ENCODE results near the gene CBY1.
"Not testable (repeated sequence)": the region's sequence is repeated elsewhere in the genome, so short reads cannot be mapped to it uniquely, and the experiment has no call there.

The CBY1 gene

GRCh38 chr22:38656256-38657044 lies at the start of gene CBY1, which contains the start of gene FAM227A:
TSS of gene CBY1 (plus strand) at chr22:38656638. CDS start at chr22:38668055, 11,417 bp downstream.
TSS of gene FAM227A (minus strand) at chr22:38656392. CDS start at chr22:38650168, 6,224 bp downstream.
- DNase-seq (ENCODE audit: low spot score), result peak; percentile 88

GRCh38 chr22:38607680-38608079 lies 48.8 kb upstream of the CBY1 start:
- DNase-seq (ENCODE audit: low spot score), result no peak

GRCh38 chr22:38608992-38609750 lies 47.3 kb upstream of the CBY1 start:
- no peak for DNase-seq (ENCODE audit: low spot score)

- no peak for DNase-seq (ENCODE audit: low spot score)
Observed at GRCh38 chr22:38610234-38610633, 46.2 kb upstream of the CBY1 start.

- DNase-seq (ENCODE audit: low spot score), result no peak
Observed at GRCh38 chr22:38611559-38611958, 44.9 kb upstream of the CBY1 start.

- no peak for DNase-seq (ENCODE audit: low spot score)
Observed at GRCh38 chr22:38612217-38613006, 44.0 kb upstream of the CBY1 start.

- no peak for DNase-seq (ENCODE audit: low spot score)
Observed at GRCh38 chr22:38613588-38613987, 42.9 kb upstream of the CBY1 start.

GRCh38 chr22:38614332-38615063 lies 41.9 kb upstream of the CBY1 start:
- no peak for DNase-seq (ENCODE audit: low spot score)

- DNase-seq (ENCODE audit: low spot score), result not testable (repeated sequence)
Observed at GRCh38 chr22:38615064-38615405, 41.4 kb upstream of the CBY1 start.

GRCh38 chr22:38618258-38618657 lies 38.2 kb upstream of the CBY1 start:
- DNase-seq (ENCODE audit: low spot score), result no peak

- DNase-seq (ENCODE audit: low spot score), result no peak
Observed at GRCh38 chr22:38618682-38619081, 37.8 kb upstream of the CBY1 start.

GRCh38 chr22:38623351-38623750 lies 33.1 kb upstream of the CBY1 start:
- no peak for DNase-seq (ENCODE audit: low spot score)

- DNase-seq (ENCODE audit: low spot score), result no peak
Observed at GRCh38 chr22:38628444-38628843, 28.0 kb upstream of the CBY1 start.

GRCh38 chr22:38629108-38629507 lies 27.3 kb upstream of the CBY1 start:
- DNase-seq (ENCODE audit: low spot score), result no peak

GRCh38 chr22:38631724-38632123 lies 24.7 kb upstream of the CBY1 start:
- no peak for DNase-seq (ENCODE audit: low spot score)

GRCh38 chr22:38632528-38632927 lies 23.9 kb upstream of the CBY1 start:
- no peak for DNase-seq (ENCODE audit: low spot score)

- peak; percentile 3 for DNase-seq (ENCODE audit: low spot score)
Observed at GRCh38 chr22:38638216-38638615, 18.2 kb upstream of the CBY1 start.

GRCh38 chr22:38638728-38639127 lies 17.7 kb upstream of the CBY1 start:
- peak; percentile 24 for DNase-seq (ENCODE audit: low spot score)

- DNase-seq (ENCODE audit: low spot score), result no peak
Observed at GRCh38 chr22:38641476-38642040, 14.9 kb upstream of the CBY1 start.

GRCh38 chr22:38644245-38644644 lies 12.2 kb upstream of the CBY1 start:
- not testable (repeated sequence) for DNase-seq (ENCODE audit: low spot score)

- no peak for DNase-seq (ENCODE audit: low spot score)
Observed at GRCh38 chr22:38645430-38645829, 11.0 kb upstream of the CBY1 start.
